ENCODE results near the gene CCNB1IP1. TPM values are rescaled to one million over a fixed set of nuclear protein-coding genes. Genes with fewer than 3 reads are reported as not detected.
"Not testable (repeated sequence)": the region's sequence is repeated elsewhere in the genome, so short reads cannot be mapped to it uniquely, and the experiment has no call there.

The CCNB1IP1 gene
- total RNA-seq, 1 experiment from 2014 or later = 77.0 TPM

DNA sequence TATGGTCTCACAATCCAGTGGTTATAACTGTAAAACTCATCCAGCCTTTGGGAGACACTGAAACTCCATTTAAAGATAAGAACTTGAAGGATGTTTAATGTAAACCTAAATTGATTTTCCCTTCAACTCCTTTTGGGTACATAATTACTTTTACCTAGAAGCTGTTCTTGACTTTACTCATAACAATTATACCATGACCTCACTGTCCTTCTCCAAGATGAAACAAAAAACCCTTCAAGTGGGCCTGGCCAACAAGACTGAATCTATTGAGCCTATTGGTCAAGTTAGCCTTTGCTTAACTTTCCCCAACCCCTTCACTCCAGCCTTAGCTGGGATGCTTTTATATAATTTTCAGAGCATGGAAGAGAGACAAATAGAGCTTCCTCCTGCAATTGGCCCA is 32.8 kb upstream of the CCNB1IP1 start:
- TF ChIP-seq, protein P1, sequence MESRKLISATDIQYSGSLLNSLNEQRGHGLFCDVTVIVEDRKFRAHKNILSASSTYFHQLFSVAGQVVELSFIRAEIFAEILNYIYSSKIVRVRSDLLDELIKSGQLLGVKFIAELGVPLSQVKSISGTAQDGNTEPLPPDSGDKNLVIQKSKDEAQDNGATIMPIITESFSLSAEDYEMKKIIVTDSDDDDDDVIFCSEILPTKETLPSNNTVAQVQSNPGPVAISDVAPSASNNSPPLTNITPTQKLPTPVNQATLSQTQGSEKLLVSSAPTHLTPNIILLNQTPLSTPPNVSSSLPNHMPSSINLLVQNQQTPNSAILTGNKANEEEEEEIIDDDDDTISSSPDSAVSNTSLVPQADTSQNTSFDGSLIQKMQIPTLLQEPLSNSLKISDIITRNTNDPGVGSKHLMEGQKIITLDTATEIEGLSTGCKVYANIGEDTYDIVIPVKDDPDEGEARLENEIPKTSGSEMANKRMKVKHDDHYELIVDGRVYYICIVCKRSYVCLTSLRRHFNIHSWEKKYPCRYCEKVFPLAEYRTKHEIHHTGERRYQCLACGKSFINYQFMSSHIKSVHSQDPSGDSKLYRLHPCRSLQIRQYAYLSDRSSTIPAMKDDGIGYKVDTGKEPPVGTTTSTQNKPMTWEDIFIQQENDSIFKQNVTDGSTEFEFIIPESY (IDR thresholded peaks at IDR 0.05; ENCODE audit: extremely low read depth, insufficient replicate concordance, low read length) = no peak
- TF ChIP-seq, protein P2, sequence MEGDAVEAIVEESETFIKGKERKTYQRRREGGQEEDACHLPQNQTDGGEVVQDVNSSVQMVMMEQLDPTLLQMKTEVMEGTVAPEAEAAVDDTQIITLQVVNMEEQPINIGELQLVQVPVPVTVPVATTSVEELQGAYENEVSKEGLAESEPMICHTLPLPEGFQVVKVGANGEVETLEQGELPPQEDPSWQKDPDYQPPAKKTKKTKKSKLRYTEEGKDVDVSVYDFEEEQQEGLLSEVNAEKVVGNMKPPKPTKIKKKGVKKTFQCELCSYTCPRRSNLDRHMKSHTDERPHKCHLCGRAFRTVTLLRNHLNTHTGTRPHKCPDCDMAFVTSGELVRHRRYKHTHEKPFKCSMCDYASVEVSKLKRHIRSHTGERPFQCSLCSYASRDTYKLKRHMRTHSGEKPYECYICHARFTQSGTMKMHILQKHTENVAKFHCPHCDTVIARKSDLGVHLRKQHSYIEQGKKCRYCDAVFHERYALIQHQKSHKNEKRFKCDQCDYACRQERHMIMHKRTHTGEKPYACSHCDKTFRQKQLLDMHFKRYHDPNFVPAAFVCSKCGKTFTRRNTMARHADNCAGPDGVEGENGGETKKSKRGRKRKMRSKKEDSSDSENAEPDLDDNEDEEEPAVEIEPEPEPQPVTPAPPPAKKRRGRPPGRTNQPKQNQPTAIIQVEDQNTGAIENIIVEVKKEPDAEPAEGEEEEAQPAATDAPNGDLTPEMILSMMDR (IDR thresholded peaks at IDR 0.05 in 2 of 3, conservative IDR thresholded peaks at IDR 0.05 in 1 of 3; ENCODE audit: borderline replicate concordance in 1 of 3, insufficient read depth in 1 of 3, low read depth in 2 of 3, low read length in 2 of 3) = no peak
- TF ChIP-seq SP1 (IDR thresholded peaks at IDR 0.05; ENCODE audit: low read depth) (no peak), JUND (IDR thresholded peaks at IDR 0.05) (no peak), SRF (IDR thresholded peaks at IDR 0.05; ENCODE audit: low read depth) (no peak), POLR2AphosphoS5 (IDR thresholded peaks at IDR 0.05; ENCODE audit: low read depth, low read length) (no peak), FOSL1 (IDR thresholded peaks at IDR 0.05; ENCODE audit: low read depth) (no peak), YY1 (IDR thresholded peaks at IDR 0.05; ENCODE audit: extremely low read depth, insufficient replicate concordance, low read depth, low read length) (no peak), ZFX (IDR thresholded peaks at IDR 0.05) (no peak), EZH2phosphoT487 (IDR thresholded peaks at IDR 0.05; ENCODE audit: borderline replicate concordance) (no peak), ZNF274 (IDR thresholded peaks at IDR 0.05; ENCODE audit: low read depth, low read length) (no peak), EZH2 (IDR thresholded peaks at IDR 0.05) (no peak), CEBPB (IDR thresholded peaks at IDR 0.05; ENCODE audit: low read depth) (no peak)
- TF ChIP-seq, protein P3, sequence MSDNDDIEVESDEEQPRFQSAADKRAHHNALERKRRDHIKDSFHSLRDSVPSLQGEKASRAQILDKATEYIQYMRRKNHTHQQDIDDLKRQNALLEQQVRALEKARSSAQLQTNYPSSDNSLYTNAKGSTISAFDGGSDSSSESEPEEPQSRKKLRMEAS (IDR thresholded peaks at IDR 0.05) = no peak
- TF ChIP-seq, protein P4, sequence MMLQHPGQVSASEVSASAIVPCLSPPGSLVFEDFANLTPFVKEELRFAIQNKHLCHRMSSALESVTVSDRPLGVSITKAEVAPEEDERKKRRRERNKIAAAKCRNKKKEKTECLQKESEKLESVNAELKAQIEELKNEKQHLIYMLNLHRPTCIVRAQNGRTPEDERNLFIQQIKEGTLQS (IDR thresholded peaks at IDR 0.05) = no peak
- no TSS peak for BruUV-seq (replicated peaks)
- DNase-seq (ENCODE audit: low read depth, low spot score) (no peak), ATAC-seq (no peak)
- intact Hi-C loops (cut with micrococcal nuclease) = no loop called here
- peaks cover 17 to 21% of the 10 kb centered on the region in 2 experiments; a peak in 3 of 4 replicates for H3K36me3 ChIP-seq (ENCODE audit: control insufficient read depth in 1 of 2, insufficient read depth in 2 of 2, low read length in 2 of 2)
- no peak overlapping the region for H3K9ac ChIP-seq (ENCODE audit: low read length)
- H3K9me2 ChIP-seq (ENCODE audit: insufficient read depth) = no peaks in the 10 kb centered on the region
- no peaks in the 10 kb centered on the region for H3K9me3 ChIP-seq (ENCODE audit: control insufficient read depth in 1 of 2, insufficient read depth in 1 of 2, low read depth in 1 of 2, low read length in 2 of 2)
- no peaks in the 10 kb centered on the region for H3K27me3 ChIP-seq (ENCODE audit: insufficient read depth, low read length)
- RAD21 ChIA-PET (ENCODE audit: low non-redundant PET in 1 of 2, low total read pairs in 2 of 2, uncharacterized antibody in 2 of 2, unreplicated experiment in 2 of 2) = no interaction called here
- no peaks in the 10 kb centered on the region for H3K79me2 ChIP-seq (ENCODE audit: insufficient read depth, low read length)
- H4K20me1 ChIP-seq (ENCODE audit: insufficient read depth) = no peaks in the 10 kb centered on the region
- CTCF ChIA-PET = no interaction called here
- POLR2A ChIA-PET = no interaction called here
- H3K4me3 ChIP-seq (replicated peaks in 1 of 2; ENCODE audit: low read depth in 1 of 2, low read length in 2 of 2) = no peak overlapping the region
- no peak overlapping the region for H3K27ac ChIP-seq (ENCODE audit: low read depth, low read length)
- H3K4me2 ChIP-seq (ENCODE audit: low read length) = no peak overlapping the region
- no peak overlapping the region for H2AFZ ChIP-seq (ENCODE audit: low read depth, low read length, poor library complexity, severe bottlenecking)
- H3K4me1 ChIP-seq (ENCODE audit: control insufficient read depth in 1 of 2, insufficient read depth in 2 of 2, low read length in 2 of 2) = no peaks in the 10 kb centered on the region

DNA sequence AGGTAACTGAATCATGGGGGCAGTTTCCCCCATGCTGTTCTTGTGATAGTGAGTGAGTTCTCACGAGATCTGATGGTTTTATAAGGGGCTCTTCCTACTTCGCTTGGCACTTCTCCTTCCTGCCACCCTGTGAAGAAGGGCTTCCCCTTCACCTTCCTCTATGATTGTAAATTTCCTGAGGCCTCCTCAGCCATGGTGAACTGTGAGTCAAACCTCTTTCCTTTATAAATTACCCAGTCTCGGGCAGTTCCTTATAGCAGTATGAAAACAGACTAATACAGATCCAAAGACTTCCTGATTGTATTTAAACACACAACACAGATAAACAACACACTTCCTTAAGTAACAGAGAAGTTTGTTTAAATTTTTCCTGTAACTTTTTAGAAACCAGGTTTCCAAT is 25.4 kb upstream of the CCNB1IP1 start:
- H3K79me2 ChIP-seq (ENCODE audit: insufficient read depth, low read length); POLR2A ChIA-PET; H4K20me1 ChIP-seq (ENCODE audit: insufficient read depth); H3K27me3 ChIP-seq (ENCODE audit: insufficient read depth, low read length); H3K27ac ChIP-seq (ENCODE audit: low read depth, low read length); RAD21 ChIA-PET (ENCODE audit: low non-redundant PET in 1 of 2, low total read pairs in 2 of 2, uncharacterized antibody in 2 of 2, unreplicated experiment in 2 of 2); BruUV-seq (replicated peaks); H3K9me3 ChIP-seq (ENCODE audit: control insufficient read depth in 1 of 2, insufficient read depth in 1 of 2, low read depth in 1 of 2, low read length in 2 of 2); ATAC-seq; H3K4me3 ChIP-seq (replicated peaks in 1 of 2; ENCODE audit: low read depth in 1 of 2, low read length in 2 of 2); H3K4me1 ChIP-seq (ENCODE audit: control insufficient read depth in 1 of 2, insufficient read depth in 2 of 2, low read length in 2 of 2); H2AFZ ChIP-seq (ENCODE audit: low read depth, low read length, poor library complexity, severe bottlenecking); intact Hi-C loops (cut with micrococcal nuclease); DNase-seq (ENCODE audit: low read depth, low spot score); H3K9ac ChIP-seq (ENCODE audit: low read length); H3K9me2 ChIP-seq (ENCODE audit: insufficient read depth); CTCF ChIA-PET; H3K4me2 ChIP-seq (ENCODE audit: low read length): not testable (repeated sequence)
- peaks cover 48 to 54% of the 10 kb centered on the region in 2 experiments for H3K36me3 ChIP-seq (ENCODE audit: control insufficient read depth in 1 of 2, insufficient read depth in 2 of 2, low read length in 2 of 2)
